C4-2B (cell line): ENCODE results near the gene SMCO4.

Source experiments
- CTCF ChIP-seq: fragments of 450-650 bp; conservative IDR thresholded peaks from 2 replicates; pipeline ENCODE4 v1.5.1; 2017; ENCODE audit warnings: mild to moderate bottlenecking
- ZFX ChIP-seq: fragments of 450-650 bp; IDR thresholded peaks from 2 replicates; pipeline ENCODE4 v1.6.1; 2017

- no peak for TF ChIP-seq CTCF
- TF ChIP-seq ZFX, result no peak
Observed at GRCh38 chr11:93528757-93529645, 14.2 kb downstream of the SMCO4 start.
